Nephron (organoid): ENCODE measurements around the gene FXYD6.

Experiments used
- H3K27ac Mint-ChIP-seq, 3 experiments: 2 replicates each; pipeline ENCODE4 v1.8.0; 2020; ENCODE audit warnings: mixed read lengths in 3 of 3, mild to moderate bottlenecking in 2 of 3, moderate library complexity in 1 of 3
- H3K27me3 Mint-ChIP-seq: 2 replicates; pipeline ENCODE4 v1.8.0; 2021; ENCODE audit warnings: low read depth, mild to moderate bottlenecking, moderate library complexity, mixed read lengths
- H3K36me3 Mint-ChIP-seq: 2 replicates; pipeline ENCODE4 v1.8.0; 2020; ENCODE audit warnings: low read depth, mixed read lengths
- H3K4me1 Mint-ChIP-seq: 2 replicates; pipeline ENCODE4 v1.8.0; 2020; ENCODE audit warnings: mixed read lengths
- H3K4me3 Mint-ChIP-seq, 3 experiments: 2 replicates each; pipeline ENCODE4 v1.8.0; 2020; ENCODE audit warnings: mild to moderate bottlenecking in 3 of 3, mixed read lengths in 3 of 3, moderate library complexity in 2 of 3
- H3K9me3 Mint-ChIP-seq: 2 replicates; pipeline ENCODE4 v1.8.0; 2020; ENCODE audit warnings: mixed read lengths
- CTCF ChIP-seq, 3 experiments: fragments of 200-600 bp; sonication (generic); IDR thresholded peaks; one replicate each; pipeline ENCODE4 v1.5.0; 2021; ENCODE audit warnings: antibody characterized with exemption in 3 of 3; ENCODE audit not compliant: unreplicated experiment in 3 of 3

The FXYD6 gene

GRCh38 chr11:117921893-117922292 lies 45.4 kb upstream of the FXYD6 start:
- Mint-ChIP-seq H3K36me3 (no peaks in the 10 kb centered on the region), H3K27ac (no peak overlapping the region), H3K4me3 (no peak overlapping the region), H3K9me3 (no peaks in the 10 kb centered on the region), H3K4me1 (peaks cover 5% of the 10 kb centered on the region), H3K27me3 (peaks cover 24% of the 10 kb centered on the region)
- no peak for TF ChIP-seq CTCF (IDR thresholded peaks at IDR 0.05; ENCODE audit: unreplicated experiment in 3 of 3)

- no peak overlapping the region for H3K27ac Mint-ChIP-seq
- peaks cover 5% of the 10 kb centered on the region for H3K4me1 Mint-ChIP-seq
- H3K36me3 Mint-ChIP-seq, result no peaks in the 10 kb centered on the region
- H3K4me3 Mint-ChIP-seq, result no peak overlapping the region
- H3K27me3 Mint-ChIP-seq, result peaks cover 20% of the 10 kb centered on the region
- H3K9me3 Mint-ChIP-seq, result no peaks in the 10 kb centered on the region
- no peak for TF ChIP-seq CTCF (IDR thresholded peaks at IDR 0.05; ENCODE audit: unreplicated experiment in 3 of 3)
Observed at GRCh38 chr11:117921456-117921855, 45.0 kb upstream of the FXYD6 start.

- Mint-ChIP-seq H3K27ac (no peak overlapping the region), H3K4me1 (peaks cover 11% of the 10 kb centered on the region), H3K36me3 (no peaks in the 10 kb centered on the region), H3K27me3 (peaks cover 25% of the 10 kb centered on the region), H3K9me3 (no peaks in the 10 kb centered on the region), H3K4me3 (no peak overlapping the region)
- TF ChIP-seq CTCF (IDR thresholded peaks at IDR 0.05; ENCODE audit: unreplicated experiment in 3 of 3), result no peak
Observed at GRCh38 chr11:117919781-117920221, 43.3 kb upstream of the FXYD6 start.

GRCh38 chr11:117919341-117919740 lies 42.9 kb upstream of the FXYD6 start:
- H3K4me1 Mint-ChIP-seq, result peaks cover 15% of the 10 kb centered on the region
- no peak overlapping the region for H3K27ac Mint-ChIP-seq
- H3K27me3 Mint-ChIP-seq, result peaks cover 27% of the 10 kb centered on the region
- no peaks in the 10 kb centered on the region for H3K36me3 Mint-ChIP-seq
- no peak for TF ChIP-seq CTCF (IDR thresholded peaks at IDR 0.05; ENCODE audit: unreplicated experiment in 3 of 3)
- no peaks in the 10 kb centered on the region for H3K9me3 Mint-ChIP-seq
- H3K4me3 Mint-ChIP-seq, result no peak overlapping the region

- TF ChIP-seq CTCF (IDR thresholded peaks at IDR 0.05; ENCODE audit: unreplicated experiment in 3 of 3), result no peak
- Mint-ChIP-seq H3K27me3 (peaks cover 28% of the 10 kb centered on the region), H3K27ac (no peak overlapping the region), H3K9me3 (no peaks in the 10 kb centered on the region), H3K4me3 (no peak overlapping the region), H3K36me3 (no peaks in the 10 kb centered on the region), H3K4me1 (peaks cover 20% of the 10 kb centered on the region)
Observed at GRCh38 chr11:117918366-117919255, 42.2 kb upstream of the FXYD6 start.
